Activated T-helper 1 cell treated with anti-CD3 and anti-CD28 coated beads, Interleukin-12 subunit alpha, Interleukin-12 subunit beta, Interleukin-2, Interleukin-4 antibody, amounts not matched to agents 30 ng/mL and 10 ng/mL and 1 ng/mL, durations not matched to agents 14 hours and 24 hours and 36 hours (primary cell): ENCODE measurements around the gene SNRPD1. TPM values are rescaled to one million over a fixed set of nuclear protein-coding genes. Genes with fewer than 3 reads are reported as not detected.
A peak's percentile ranks its signal among the peaks of the same experiment; 100 is the strongest.
"Not testable (repeated sequence)": the region's sequence is repeated elsewhere in the genome, so short reads cannot be mapped to it uniquely, and the experiment has no call there.

ENCODE experiments used
- DNase-seq: peaks from one replicate; pipeline ENCODE4 v3.0.0; 2021; ENCODE audit warnings: low spot score
- H3K27ac Mint-ChIP-seq: one replicate; pipeline ENCODE4 v1.8.0; 2021; ENCODE audit warnings: mild to moderate bottlenecking, mixed read lengths
- H3K27me3 Mint-ChIP-seq: one replicate; pipeline ENCODE4 v1.8.0; 2022; ENCODE audit warnings: mild to moderate bottlenecking, moderate library complexity, mixed read lengths; ENCODE audit not compliant: insufficient read depth
- H3K36me3 Mint-ChIP-seq: one replicate; pipeline ENCODE4 v1.8.0; 2021; ENCODE audit warnings: low read depth, mixed read lengths
- H3K4me1 Mint-ChIP-seq: one replicate; pipeline ENCODE4 v1.8.0; 2021; ENCODE audit warnings: low read depth, mixed read lengths
- H3K4me3 Mint-ChIP-seq: one replicate; pipeline ENCODE4 v1.8.0; 2021; ENCODE audit warnings: mild to moderate bottlenecking, moderate library complexity, mixed read lengths
- H3K9me3 Mint-ChIP-seq: one replicate; pipeline ENCODE4 v1.8.0; 2021; ENCODE audit warnings: mixed read lengths
- intact Hi-C: fragments of 100-400 bp; cut with micrococcal nuclease; formaldehyde crosslinking; loops from one replicate; pipeline ENCODE4 v1.15.1; 2024
- total RNA-seq: library from RNA; stranded (reverse); gene quantifications from 2 replicates; pipeline ENCODE4 v1.2.3, GENCODE V29; 2022

Gene SNRPD1
- total RNA-seq, 1 donor from 2014 or later: 170 TPM

GRCh38 chr18:21656402-21656801 lies 44.3 kb downstream of the SNRPD1 start:
- Mint-ChIP-seq H3K27me3 (no peaks in the 10 kb centered on the region), H3K36me3 (peaks cover 13% of the 10 kb centered on the region), H3K9me3 (no peaks in the 10 kb centered on the region), H3K4me1 (no peaks in the 10 kb centered on the region), H3K4me3 (no peak overlapping the region), H3K27ac (no peak overlapping the region)
- intact Hi-C loops: no loop called here
- DNase-seq: no peak

- no peaks in the 10 kb centered on the region for H3K9me3 Mint-ChIP-seq
- no peak overlapping the region for H3K27ac Mint-ChIP-seq
- H3K4me3 Mint-ChIP-seq: no peak overlapping the region
- intact Hi-C loops: no loop called here
- peaks cover 14% of the 10 kb centered on the region for H3K36me3 Mint-ChIP-seq
- no peaks in the 10 kb centered on the region for H3K27me3 Mint-ChIP-seq
- no peaks in the 10 kb centered on the region for H3K4me1 Mint-ChIP-seq
- DNase-seq: no peak
These were observed 48.0 kb downstream of the SNRPD1 start for GRCh38 chr18:21660078-21660477.

- H3K4me1 Mint-ChIP-seq: no peaks in the 10 kb centered on the region
- no peaks in the 10 kb centered on the region for H3K27me3 Mint-ChIP-seq
- intact Hi-C loops: no loop called here
- no peak overlapping the region for H3K4me3 Mint-ChIP-seq
- H3K9me3 Mint-ChIP-seq: no peaks in the 10 kb centered on the region
- no peak for DNase-seq
- no peak overlapping the region for H3K27ac Mint-ChIP-seq
- peaks cover 10% of the 10 kb centered on the region for H3K36me3 Mint-ChIP-seq
These were observed 50.5 kb downstream of the SNRPD1 start for GRCh38 chr18:21662581-21662980.

GRCh38 chr18:21663578-21663977 lies 51.5 kb downstream of the SNRPD1 start:
- no peaks in the 10 kb centered on the region for H3K27me3 Mint-ChIP-seq
- no peak overlapping the region for H3K27ac Mint-ChIP-seq
- no peak for DNase-seq
- intact Hi-C loops: no loop called here
- no peaks in the 10 kb centered on the region for H3K4me1 Mint-ChIP-seq
- no peaks in the 10 kb centered on the region for H3K9me3 Mint-ChIP-seq
- no peak overlapping the region for H3K4me3 Mint-ChIP-seq
- H3K36me3 Mint-ChIP-seq: peaks cover 8% of the 10 kb centered on the region

- intact Hi-C loops: no loop called here
- H3K4me1 Mint-ChIP-seq: no peaks in the 10 kb centered on the region
- no peak overlapping the region for H3K27ac Mint-ChIP-seq
- H3K36me3 Mint-ChIP-seq: peaks cover 8% of the 10 kb centered on the region
- H3K27me3 Mint-ChIP-seq: no peaks in the 10 kb centered on the region
- no peaks in the 10 kb centered on the region for H3K9me3 Mint-ChIP-seq
- no peak for DNase-seq
- H3K4me3 Mint-ChIP-seq: no peak overlapping the region
These were observed 52.0 kb downstream of the SNRPD1 start for GRCh38 chr18:21664069-21664468.

GRCh38 chr18:21669736-21670285 lies 57.7 kb downstream of the SNRPD1 start:
- Mint-ChIP-seq H3K27me3 (no peaks in the 10 kb centered on the region), H3K27ac (no peak overlapping the region), H3K9me3 (no peaks in the 10 kb centered on the region), H3K36me3 (peaks cover 6% of the 10 kb centered on the region), H3K4me1 (no peaks in the 10 kb centered on the region), H3K4me3 (no peak overlapping the region)
- DNase-seq: no peak
- intact Hi-C loops: no loop called here

- no peaks in the 10 kb centered on the region for H3K27me3 Mint-ChIP-seq
- H3K4me1 Mint-ChIP-seq: peaks cover 4% of the 10 kb centered on the region
- H3K4me3 Mint-ChIP-seq: no peak overlapping the region
- H3K36me3 Mint-ChIP-seq: peaks cover 6% of the 10 kb centered on the region
- no peaks in the 10 kb centered on the region for H3K9me3 Mint-ChIP-seq
- H3K27ac Mint-ChIP-seq: no peak overlapping the region
- intact Hi-C loops: no loop called here
- DNase-seq: no peak
These were observed 60.6 kb downstream of the SNRPD1 start for GRCh38 chr18:21672521-21673267.

- H3K36me3 Mint-ChIP-seq, H3K9me3 Mint-ChIP-seq, H3K27ac Mint-ChIP-seq, DNase-seq, H3K4me1 Mint-ChIP-seq, H3K27me3 Mint-ChIP-seq, H3K4me3 Mint-ChIP-seq, intact Hi-C loops: not testable (repeated sequence)
These were observed 63.2 kb downstream of the SNRPD1 start for GRCh38 chr18:21675354-21675753.

GRCh38 chr18:21678859-21679258 lies 66.7 kb downstream of the SNRPD1 start:
- DNase-seq: no peak
- Mint-ChIP-seq H3K27me3 (no peaks in the 10 kb centered on the region), H3K27ac (no peak overlapping the region), H3K4me3 (no peak overlapping the region), H3K4me1 (peaks cover 7% of the 10 kb centered on the region), H3K9me3 (no peaks in the 10 kb centered on the region), H3K36me3 (peaks cover 5% of the 10 kb centered on the region)
- intact Hi-C loops: loop anchor here (2.0 kb wide), 1 partner anchor 56 kb away; no protein-coding TSS in a partner anchor

- Mint-ChIP-seq H3K9me3 (no peaks in the 10 kb centered on the region), H3K36me3 (peaks cover 11% of the 10 kb centered on the region), H3K4me3 (no peak overlapping the region), H3K4me1 (peaks cover 17% of the 10 kb centered on the region), H3K27ac (no peak overlapping the region), H3K27me3 (no peaks in the 10 kb centered on the region)
- intact Hi-C loops: no loop called here
- no peak for DNase-seq
These were observed 68.0 kb downstream of the SNRPD1 start for GRCh38 chr18:21680161-21680560.

- H3K27me3 Mint-ChIP-seq: no peaks in the 10 kb centered on the region
- peaks cover 11% of the 10 kb centered on the region for H3K36me3 Mint-ChIP-seq
- no peaks in the 10 kb centered on the region for H3K9me3 Mint-ChIP-seq
- no peak overlapping the region for H3K27ac Mint-ChIP-seq
- H3K4me1 Mint-ChIP-seq: peaks cover 14% of the 10 kb centered on the region
- no peak overlapping the region for H3K4me3 Mint-ChIP-seq
- intact Hi-C loops: loop anchor here (1.0 kb wide), 3 partner anchors 21 to 82 kb away; partner anchors contain the start of genes ESCO1 and MIB1
- peak; percentile 17 for DNase-seq
These were observed 70.4 kb downstream of the SNRPD1 start for GRCh38 chr18:21682371-21683051.
